Stimulated activated CD4-positive, alpha-beta T cell treated with anti-CD3 and anti-CD28 coated beads, Interleukin-4, amount 100 ng/mL, for 1 hour (primary cell): ENCODE results near the gene C22orf31.
"Not testable (repeated sequence)": the region's sequence is repeated elsewhere in the genome, so short reads cannot be mapped to it uniquely, and the experiment has no call there.

ENCODE experiments used
- DNase-seq: peaks from one replicate; pipeline ENCODE4 v3.0.0-alpha.2; 2020

Gene C22orf31

DNA sequence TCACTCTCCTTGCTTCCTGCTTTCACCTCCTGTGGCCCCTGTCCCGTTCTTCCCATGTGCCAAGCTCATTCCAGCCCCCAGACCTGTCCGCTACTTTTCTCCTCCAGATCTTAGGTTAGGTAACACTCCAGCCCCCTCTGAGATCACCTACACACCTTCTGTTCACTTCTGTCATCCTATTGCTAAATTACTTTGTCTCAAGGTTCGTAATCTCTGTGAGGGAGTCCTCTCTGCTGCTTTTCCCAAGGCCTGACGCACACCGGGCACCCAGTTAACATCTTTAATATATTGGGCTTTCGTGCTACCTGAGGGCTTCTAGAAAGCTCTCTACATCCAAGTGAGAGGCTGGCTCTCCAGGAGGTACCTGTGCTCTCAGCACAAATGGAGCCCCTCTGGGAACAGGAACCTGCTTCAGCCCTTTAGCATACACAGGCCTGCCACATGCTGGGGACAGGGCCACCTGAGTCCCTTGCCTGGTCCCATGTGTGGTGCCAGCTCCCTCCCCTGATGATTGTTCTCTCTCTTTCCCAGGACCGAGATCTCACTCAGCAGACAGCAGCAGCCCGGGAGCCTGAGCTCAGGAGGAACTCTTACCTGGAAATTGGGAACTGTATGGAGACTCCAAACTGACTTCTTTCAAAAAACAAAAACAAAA lies 8.5 kb downstream of the C22orf31 start:
- no peak for DNase-seq

DNA sequence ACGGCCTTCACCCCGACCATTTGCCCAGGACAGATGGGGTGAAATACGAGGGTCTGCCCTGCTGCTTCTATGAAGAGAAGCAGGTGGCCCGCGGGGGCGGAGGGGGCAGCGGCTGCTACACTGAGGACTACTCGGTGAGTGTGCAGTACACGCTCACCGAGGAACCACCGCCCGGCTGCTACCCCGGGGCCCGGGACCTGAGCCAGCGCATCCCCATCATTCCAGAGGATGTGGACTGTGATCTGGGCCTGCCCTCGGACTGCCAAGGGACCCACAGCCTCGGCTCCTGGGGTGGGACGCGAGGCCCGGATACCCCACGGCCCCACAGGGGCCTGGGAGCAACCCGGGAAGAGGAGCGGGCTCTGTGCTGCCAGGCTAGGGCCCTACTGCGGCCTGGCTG lies 11.2 kb downstream of the C22orf31 start:
- no peak for DNase-seq

DNA sequence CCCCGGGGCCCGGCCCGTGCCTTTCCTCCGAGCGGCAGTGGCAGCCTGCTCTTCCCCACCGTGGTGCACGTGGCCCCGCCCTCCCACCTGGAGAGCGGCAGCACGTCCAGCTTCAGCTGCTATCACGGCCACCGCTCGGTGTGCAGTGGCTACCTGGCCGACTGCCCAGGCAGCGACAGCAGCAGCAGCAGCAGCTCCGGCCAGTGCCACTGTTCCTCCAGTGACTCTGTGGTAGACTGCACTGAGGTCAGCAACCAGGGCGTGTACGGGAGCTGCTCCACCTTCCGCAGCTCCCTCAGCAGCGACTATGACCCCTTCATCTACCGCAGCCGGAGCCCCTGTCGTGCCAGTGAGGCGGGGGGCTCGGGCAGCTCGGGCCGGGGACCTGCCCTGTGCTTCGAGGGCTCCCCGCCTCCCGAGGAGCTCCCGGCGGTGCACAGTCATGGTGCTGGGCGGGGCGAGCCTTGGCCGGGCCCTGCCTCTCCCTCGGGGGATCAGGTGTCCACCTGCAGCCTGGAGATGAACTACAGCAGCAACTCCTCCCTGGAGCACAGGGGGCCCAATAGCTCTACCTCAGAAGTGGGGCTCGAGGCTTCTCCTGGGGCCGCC lies 11.9 kb downstream of the C22orf31 start:
- DNase-seq, result no peak

DNA sequence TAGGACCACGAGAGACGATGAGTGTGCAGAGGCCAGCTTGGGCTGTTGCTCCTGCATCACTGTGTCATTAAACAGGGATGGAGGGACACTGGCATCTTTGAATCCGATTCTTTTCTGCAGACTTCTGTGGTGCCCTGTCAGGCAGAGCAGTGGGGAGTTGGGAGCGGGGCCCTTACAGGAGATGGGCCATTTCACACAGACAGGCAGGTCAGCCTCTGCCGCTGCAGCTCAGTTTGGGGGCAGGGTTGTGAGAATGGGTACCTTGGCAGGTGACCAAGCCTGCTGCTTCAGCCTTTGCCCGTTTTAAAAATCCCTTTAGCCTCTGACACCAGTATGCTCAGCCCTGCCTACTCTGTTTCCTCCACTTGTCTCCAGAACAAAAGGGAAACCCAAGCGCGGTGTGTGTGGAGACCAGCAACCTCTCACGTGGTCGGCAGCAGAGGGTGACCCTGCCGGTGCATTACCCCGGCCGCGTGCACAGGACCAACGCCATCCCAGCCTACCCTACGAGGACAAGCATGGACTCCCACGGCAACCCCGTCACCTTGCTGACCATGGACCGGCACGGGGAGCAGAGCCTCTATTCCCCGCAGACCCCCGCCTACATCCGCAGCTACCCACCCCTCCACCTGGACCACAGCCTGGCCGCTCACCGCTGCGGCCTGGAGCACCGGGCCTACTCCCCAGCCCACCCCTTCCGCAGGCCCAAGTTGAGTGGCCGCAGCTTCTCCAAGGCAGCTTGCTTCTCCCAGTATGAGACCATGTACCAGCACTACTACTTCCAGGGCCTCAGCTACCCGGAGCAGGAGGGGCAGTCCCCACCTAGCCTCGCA lies 12.6 kb downstream of the C22orf31 start:
- DNase-seq, result no peak

DNA sequence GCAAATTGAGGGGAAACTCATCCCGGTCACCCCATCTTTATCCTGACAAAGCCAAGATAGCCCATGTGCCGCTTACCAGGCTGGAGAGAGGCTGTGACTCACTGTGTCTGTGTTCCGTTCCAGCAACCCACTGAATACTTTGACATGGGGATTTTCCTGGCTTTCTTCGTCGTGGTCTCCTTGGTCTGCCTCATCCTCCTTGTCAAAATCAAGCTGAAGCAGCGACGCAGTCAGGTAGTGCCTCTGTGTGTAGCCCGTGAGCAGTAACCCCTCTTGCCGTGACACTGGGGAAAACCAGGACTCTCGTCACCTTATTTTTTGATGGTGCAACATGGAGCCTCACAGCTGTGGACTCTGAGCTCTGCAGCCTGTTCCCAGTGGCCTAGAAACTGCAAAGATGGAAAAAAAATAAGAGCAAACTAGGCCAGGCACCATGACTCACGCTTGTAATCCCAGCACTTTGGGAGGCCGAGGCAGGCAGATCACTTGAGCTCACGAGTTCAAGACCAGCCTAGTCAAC lies 16.9 kb downstream of the C22orf31 start:
- DNase-seq, result no peak

DNA sequence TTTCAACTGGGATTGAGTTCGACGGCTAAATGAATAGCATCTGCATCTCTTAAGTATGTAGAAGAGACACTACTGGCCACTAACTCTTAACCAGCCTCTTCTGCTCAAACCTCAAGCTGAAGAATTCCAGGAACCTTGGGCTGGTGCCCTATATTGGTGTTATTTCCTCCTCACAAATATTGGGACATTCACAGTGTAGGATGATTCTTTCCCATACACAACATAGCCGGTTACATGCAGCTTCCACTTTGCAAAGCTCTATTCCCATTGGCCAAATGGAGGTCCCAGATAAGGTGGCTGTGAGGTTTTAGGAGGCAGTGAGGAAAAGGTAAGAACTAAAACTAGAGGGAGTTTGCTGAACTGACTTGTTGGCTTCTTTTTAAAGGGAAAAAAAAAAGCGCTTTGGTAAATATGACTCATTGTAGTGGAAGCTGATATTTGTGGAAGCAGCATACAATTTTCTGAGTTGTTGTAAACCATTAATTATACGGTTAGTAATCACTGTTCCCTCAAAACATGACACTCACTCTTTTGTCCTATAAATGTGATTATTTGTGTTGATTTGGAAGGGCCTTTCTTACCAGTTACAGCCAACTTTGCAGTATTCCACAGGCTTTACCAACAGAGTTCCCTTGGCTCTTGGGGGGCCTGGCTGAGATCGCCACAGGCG lies 17.6 kb downstream of the C22orf31 start:
- DNase-seq, result no peak

DNA sequence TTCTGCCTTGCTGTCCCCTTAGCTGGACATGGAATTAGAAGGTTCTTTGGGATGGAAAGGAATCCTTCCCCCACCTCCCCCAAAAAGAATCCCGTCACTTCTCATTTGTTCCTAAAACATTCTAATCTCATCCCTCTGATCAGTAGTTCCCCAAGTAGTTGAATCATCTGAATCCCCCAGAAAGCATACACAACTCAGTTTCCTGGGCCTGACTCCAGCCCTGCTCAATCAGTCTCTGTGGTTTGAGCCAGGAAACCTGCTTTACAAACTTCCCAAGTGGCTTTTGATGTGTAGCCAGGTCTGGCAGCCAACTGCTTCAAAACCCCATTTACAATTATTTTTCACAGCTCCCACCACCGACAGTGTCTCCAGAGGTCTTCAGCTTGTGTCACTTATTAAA lies 20.2 kb downstream of the C22orf31 start:
- DNase-seq, result no peak

DNA sequence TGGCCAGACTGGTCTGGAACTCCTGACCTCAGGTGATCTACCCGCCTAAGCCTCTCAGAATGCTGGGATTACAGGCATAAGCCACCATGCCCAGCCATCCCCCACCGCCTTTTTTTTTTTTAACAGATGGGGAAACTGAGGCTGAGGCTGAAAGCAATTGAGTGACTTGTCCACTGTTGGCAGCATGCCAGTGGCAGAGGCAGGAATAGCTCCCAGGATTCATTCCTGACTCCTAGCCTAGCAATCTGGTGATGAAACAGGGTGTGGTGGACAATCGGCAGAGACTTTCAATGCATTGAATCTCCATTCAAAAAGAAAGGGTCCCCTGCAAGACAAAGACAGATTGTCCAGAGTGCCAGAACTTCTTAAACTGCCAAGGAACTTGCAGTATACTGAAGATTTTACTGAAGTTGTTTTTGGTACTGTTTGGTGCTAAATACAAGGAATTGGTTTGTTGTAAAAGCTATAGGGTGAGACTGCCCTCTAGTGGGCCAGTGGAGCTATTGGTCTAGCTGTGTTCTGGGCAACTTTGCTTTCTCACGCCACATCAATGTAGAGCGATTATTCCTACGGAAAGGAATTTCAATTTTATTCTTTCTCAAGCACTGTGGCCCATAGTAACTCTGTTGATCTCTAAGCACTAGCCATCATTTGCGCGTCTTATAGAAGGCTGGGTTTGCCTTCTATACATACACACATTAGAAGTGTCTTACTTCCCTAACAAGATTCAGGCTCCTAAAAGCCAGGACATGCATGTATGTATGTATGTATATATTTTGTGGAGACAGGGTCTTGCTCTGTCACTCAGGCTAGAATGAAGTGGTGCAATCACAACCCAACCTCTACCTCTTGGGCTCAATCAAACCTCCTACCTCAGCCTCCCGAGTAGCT lies 21.0 kb downstream of the C22orf31 start:
- DNase-seq, result peak; percentile 50

DNA sequence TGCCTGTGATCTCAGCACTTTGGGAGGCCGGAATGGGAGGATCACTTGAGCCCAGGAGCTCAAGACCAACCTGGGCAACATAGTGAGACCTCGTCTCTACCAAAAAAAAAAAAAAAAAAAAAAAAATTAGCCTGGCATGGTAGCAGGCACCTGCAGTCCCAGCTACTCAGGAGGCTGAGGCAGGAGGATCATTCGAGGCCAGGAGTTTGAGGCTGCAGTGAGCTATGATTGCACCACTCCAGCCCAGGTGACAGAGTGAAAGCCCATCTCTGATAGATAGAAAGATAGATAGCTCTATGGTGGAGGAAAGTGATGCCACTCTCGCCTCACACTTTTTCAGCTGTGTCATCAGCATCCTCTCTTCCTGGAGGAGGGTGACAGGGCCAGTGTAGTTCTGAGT lies 21.9 kb downstream of the C22orf31 start:
- DNase-seq, result not testable (repeated sequence)

DNA sequence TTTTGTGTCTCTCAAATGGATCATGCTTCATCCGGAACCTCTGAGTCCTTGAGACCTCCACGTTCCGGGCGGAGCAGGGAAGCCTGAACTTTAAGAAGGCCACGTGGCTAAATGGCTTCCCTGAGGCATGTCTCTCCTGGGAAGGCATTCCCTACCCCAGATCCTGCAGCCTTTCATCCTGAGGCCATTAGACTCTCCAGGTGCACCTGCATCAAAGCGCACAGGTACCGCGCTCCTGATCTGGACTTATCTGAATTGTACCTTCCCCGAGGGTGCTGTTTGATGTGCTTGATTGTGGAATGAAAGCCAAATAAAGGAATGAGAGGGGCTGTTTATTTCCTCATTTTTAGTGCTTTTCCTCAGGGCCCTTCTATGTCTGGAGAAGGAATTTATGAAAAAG lies 22.5 kb downstream of the C22orf31 start:
- no peak for DNase-seq

DNA sequence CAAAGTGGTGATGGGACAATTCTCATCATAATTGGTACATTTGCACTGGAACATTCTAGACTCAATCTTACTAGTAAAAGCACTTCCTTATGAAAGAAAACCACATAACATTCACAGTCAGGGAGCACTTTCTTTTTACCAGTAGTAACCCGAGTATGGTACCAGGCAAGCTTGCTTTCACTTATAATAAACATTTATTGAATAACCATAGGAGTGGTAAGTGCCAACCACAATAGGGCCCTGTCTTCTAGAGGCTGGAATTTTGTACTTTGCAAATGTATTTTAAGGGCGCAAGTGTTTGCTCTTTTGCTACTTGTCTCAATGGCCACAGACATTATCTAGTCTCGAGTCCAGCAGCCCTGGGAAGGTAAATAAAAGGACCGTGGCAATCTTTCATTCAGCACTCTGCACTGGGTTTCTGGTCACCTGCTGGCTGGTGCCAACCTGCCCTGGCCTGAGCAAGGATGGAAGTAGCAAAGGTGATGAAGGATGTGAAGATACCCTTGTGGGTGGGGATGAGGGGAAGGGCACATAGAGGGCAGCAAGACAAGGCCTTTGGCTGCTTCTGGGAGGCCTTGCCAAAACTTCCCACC lies 24.2 kb downstream of the C22orf31 start:
- DNase-seq, result no peak

DNA sequence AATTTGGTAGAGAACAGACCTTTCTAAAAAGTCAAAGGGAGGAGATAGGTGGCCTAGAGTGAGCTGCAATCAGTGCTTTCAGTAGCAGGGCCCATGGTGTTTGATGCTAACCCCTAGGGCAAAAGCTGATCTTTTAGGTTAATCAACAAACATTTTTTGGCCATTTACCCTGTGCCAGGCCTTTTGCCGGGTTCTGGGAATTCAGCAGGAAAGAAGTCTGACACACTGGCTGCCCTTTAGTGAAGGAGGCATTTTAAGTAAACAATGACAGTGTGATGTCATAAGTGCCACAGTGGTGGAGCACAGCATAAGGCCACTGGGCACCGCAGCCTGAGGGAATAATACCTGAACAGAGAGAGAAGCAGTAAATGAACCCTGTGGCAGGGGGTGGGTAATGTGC lies 29.0 kb downstream of the C22orf31 start:
- no peak for DNase-seq

DNA sequence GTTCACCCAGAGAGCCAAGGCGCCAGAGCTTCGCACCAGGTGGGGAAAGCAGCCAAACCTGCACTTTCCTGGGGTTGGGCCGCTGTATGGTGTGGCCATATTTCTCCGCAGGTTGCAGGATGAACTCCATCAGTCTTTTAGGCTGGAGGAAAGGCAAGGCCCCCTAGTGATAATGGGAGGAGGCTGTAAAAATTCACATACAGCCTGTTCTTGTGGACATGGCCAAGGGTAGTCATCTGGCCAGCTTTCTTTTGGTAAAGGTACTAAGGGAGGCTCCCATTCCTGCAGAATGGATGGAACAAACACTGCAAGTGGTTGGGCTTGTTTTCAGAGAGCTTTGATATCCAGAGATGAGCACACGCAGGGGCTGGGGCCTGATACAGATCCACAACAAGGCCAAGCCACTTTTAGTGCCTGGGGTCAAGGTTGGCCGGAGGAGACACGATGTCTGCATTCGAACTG lies 29.6 kb downstream of the C22orf31 start:
- DNase-seq, result no peak

DNA sequence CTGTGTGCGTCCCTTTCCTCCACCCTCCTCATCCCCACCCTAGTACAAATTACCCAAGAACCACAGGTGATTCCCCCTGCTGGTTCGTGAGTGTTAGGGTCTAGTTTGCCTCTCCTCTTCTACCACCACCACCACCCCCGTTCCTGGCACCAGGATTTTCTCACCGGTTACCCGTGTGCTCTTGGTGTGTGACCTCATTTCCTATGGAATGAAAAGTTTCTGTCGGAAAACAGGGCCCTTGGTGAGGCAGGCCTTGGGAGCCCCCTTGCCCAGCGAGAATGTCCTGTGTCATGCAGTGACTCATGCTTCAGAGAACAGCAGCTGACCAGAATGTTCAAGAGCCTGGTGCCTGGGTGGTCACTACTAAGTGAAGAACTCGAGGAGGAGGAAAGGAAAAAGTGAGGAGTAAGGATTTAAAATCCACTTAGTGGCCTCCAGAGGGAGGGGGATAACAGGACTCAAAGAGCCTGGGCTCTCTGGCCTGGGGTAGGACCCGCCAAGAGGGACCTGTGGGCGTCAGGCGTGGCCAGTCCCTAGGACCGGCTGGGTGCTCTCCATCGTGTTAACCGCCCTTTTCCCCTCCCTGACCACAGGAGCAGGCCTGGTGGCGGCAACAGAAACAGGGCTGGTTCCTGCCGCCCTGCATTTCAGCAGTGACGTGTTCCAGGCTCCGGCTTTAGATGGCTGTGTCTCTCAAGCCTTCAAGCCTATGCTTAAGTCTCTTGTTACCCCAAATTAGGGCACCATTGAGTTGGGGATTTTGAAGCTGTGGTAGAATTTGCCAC lies 30.2 kb downstream of the C22orf31 start:
- no peak for DNase-seq

DNA sequence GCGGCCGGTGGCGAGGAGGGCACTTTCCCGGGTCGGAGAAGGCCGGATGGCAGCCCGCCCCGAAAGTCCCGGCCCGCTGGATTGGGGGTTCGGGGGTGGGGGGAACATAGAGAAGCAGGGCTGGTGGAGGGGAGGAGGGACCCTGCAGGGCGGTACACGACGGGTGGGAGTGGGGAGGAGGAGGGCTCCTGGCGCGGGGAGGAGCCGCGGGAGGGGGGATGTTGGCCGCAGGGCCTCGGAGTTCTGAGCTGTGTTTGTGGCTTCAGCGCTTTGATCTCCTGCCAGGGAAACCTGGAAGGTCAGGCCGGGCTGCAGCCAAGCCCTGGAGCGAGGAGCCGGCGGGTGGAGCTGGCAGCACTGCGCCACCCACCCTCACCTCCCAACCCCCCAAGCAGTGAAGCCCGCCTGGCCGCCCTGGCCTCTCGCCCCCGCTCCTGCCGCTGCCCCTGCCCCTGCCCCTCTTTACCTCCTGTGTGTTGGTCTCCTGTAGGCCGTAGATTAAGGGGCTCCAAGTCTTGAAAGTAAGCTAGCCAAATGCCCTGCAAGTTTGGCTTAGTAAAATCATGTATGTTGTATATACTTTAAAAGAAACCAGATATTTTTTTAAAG lies 30.9 kb downstream of the C22orf31 start:
- DNase-seq, result no peak

DNA sequence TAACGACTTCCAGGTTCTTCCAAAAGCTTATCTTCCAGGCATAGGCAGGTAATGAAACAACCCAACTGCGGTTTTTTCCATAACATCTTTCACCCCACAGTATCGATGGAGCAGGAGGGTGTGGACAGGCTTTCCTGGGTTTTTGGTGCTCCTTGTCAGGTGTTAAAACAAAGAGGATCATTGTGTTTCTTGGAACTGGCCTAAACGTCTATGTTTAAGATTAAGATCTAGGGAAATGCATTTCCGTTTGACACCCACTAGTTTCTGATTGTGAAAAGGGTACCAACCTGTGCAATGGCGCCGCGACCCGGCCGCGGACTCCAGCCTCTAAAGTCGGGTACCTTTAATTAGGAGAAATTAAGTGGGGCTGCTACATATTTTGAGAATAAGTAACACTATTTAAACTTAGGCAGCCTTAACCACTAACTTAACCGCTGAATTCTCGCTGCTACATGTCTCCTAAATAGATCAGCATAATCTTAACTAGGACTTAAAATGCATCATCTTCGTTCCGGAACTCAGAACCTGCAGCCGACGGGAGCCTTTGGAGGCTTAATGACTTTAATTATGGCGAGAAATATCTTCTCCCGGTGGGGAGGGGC lies 31.5 kb downstream of the C22orf31 start:
- DNase-seq, result no peak

DNA sequence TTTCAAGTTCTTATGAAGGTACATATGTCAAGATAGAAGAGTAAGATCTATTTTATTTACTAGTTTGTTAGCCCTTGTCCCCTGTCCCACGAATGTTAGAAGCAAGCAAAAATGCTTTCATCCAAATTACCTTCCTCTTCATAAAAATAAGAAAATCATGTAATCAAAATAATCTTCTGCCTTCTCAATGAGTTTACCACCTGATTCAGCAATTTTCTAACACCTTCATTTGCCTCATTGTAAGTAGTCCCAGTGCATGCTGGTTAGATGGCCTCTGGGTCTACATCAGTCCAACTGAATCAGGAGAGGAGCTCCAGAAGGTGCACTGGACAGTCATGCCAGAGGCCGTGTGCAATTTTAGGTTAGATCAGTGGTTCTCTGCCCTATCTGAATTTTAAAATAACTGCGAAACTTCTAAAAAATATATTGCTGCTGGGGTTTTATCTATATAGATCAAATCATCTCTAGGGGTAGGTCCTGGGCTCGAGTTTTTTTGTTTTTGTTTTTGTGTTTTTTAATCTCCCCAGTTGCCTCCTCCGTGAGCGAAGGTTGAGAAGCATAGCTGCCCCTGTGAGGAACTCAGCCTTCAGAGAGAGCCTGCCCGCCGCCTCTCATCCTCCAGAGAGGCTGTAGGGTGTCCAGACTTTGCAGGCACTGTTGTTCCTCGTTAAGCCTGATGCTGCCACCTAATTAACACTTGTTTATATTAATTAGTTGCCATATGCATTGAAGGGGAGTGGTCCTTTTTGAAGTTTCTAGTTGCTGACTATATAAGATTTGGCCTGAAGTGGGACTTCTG lies 32.2 kb downstream of the C22orf31 start:
- no peak for DNase-seq

DNA sequence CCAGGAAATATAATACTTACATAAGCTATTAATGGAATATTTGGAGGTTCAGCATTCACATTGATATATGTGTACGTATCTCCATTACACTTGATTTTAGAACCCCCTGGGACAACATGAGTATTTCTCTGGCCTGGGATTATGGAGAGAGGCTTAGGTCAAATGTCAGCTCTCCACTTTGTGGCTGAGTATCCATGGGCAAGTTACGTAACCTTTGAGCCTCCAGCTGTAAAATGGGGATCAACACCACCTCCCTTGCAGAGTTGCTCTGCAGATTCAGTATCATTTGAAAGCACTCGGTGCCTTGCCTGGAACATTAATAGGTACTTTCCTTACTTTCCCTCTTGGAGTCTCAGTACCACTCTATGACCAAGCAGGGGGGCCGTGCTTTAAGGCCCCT lies 33.2 kb downstream of the C22orf31 start:
- DNase-seq, result no peak

DNA sequence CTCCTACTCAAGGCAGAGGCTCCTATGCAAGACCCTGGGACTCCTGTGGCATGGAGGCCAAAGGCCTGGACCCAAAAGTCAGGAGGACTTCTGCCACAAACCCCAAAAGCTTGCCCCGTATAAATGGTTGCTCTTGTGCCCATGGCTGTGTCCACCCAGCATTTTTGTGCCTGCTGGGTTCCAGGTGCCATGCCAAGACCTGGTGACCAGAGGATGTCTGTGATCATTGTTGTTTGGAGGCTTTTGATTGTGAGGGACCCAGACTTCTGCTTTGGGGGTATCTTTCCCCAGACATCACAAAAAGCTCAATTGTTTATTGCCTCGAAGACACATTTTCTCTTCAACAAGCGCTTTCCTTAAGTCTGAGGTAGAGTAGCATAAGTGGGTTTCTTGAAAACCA lies 35.1 kb downstream of the C22orf31 start:
- DNase-seq, result no peak
